ENCODE measurements around the gene GPR150.
"Not testable (repeated sequence)": the region's sequence is repeated elsewhere in the genome, so short reads cannot be mapped to it uniquely, and the experiment has no call there.

Gene GPR150

GRCh38 chr5:95623706-95624105 is 3.8 kb downstream of the GPR150 start:
- DNase-seq, result no peak

GRCh38 chr5:95624368-95624767 is 4.5 kb downstream of the GPR150 start:
- no peak for DNase-seq

- no peak for DNase-seq
Observed at GRCh38 chr5:95626701-95627100, 6.8 kb downstream of the GPR150 start.

GRCh38 chr5:95627971-95628810 is 8.3 kb downstream of the GPR150 start:
- DNase-seq, result no peak

- DNase-seq, result no peak
Observed at GRCh38 chr5:95628933-95629332, 9.0 kb downstream of the GPR150 start.

- no peak for DNase-seq
Observed at GRCh38 chr5:95630394-95630917, 10.6 kb downstream of the GPR150 start.

- DNase-seq, result no peak
Observed at GRCh38 chr5:95631255-95631958, 11.5 kb downstream of the GPR150 start.

GRCh38 chr5:95631991-95632675 is 12.2 kb downstream of the GPR150 start:
- DNase-seq, result no peak

GRCh38 chr5:95632942-95633341 is 13.1 kb downstream of the GPR150 start:
- not testable (repeated sequence) for DNase-seq

GRCh38 chr5:95633671-95634070 is 13.8 kb downstream of the GPR150 start:
- DNase-seq, result no peak

GRCh38 chr5:95634081-95634480 is 14.2 kb downstream of the GPR150 start:
- DNase-seq, result no peak

GRCh38 chr5:95638632-95639031 is 18.7 kb downstream of the GPR150 start:
- DNase-seq, result no peak

- DNase-seq, result no peak
Observed at GRCh38 chr5:95641741-95642220, 21.9 kb downstream of the GPR150 start.

GRCh38 chr5:95643152-95643551 is 23.3 kb downstream of the GPR150 start:
- DNase-seq, result no peak

GRCh38 chr5:95644351-95645042 is 24.6 kb downstream of the GPR150 start:
- peak in 20 of 51 donors; percentile 2 to 72 (median 20) for DNase-seq

GRCh38 chr5:95646226-95646568 is 26.3 kb downstream of the GPR150 start:
- peak in 4 of 51 donors; percentile 17 to 58 (median 36) for DNase-seq

GRCh38 chr5:95646569-95647431 is 26.9 kb downstream of the GPR150 start, which contains the start of gene RFESD:
RFESD (plus strand) TSS chr5:95646777; CDS start chr5:95652272, 5,495 bp downstream.
- DNase-seq, result peak; percentile 59 to 98 (median 93)

- no peak for DNase-seq
Observed at GRCh38 chr5:95647886-95648860, 28.3 kb downstream of the GPR150 start.

GRCh38 chr5:95649274-95649673 is 29.4 kb downstream of the GPR150 start:
- DNase-seq, result no peak
